HG03342 (cell line): ENCODE data around the gene DLGAP1.

Experiments used
- ATAC-seq: cut with Tn5 transposase; IDR thresholded peaks from one replicate; pipeline ENCODE4 v1.9.1; 2021; ENCODE audit warnings: mild to moderate bottlenecking, moderate library complexity; ENCODE audit not compliant: unreplicated experiment

DLGAP1 gene

GRCh38 chr18:3529077-3529476 is 926.0 kb downstream of the DLGAP1 start:
- ATAC-seq: no peak

- no peak for ATAC-seq
These were observed 926.9 kb downstream of the DLGAP1 start for GRCh38 chr18:3528231-3528630.

- ATAC-seq: peak; percentile 53
These were observed 928.4 kb downstream of the DLGAP1 start for GRCh38 chr18:3526421-3527354.

- peak; percentile 82 for ATAC-seq
These were observed 929.2 kb downstream of the DLGAP1 start for GRCh38 chr18:3525870-3526420.

- ATAC-seq: no peak
These were observed 930.4 kb downstream of the DLGAP1 start for GRCh38 chr18:3524706-3525105.

GRCh38 chr18:3520230-3521085 is 934.6 kb downstream of the DLGAP1 start:
- ATAC-seq: no peak

- no peak for ATAC-seq
These were observed 940.5 kb downstream of the DLGAP1 start for GRCh38 chr18:3514312-3515216.

GRCh38 chr18:3513481-3513880 is 941.6 kb downstream of the DLGAP1 start:
- peak; percentile 73 for ATAC-seq

- no peak for ATAC-seq
These were observed 943.1 kb downstream of the DLGAP1 start for GRCh38 chr18:3511980-3512379.

GRCh38 chr18:3510896-3511295 is 944.2 kb downstream of the DLGAP1 start:
- ATAC-seq: no peak

- no peak for ATAC-seq
These were observed 945.1 kb downstream of the DLGAP1 start for GRCh38 chr18:3510024-3510423.

- ATAC-seq: no peak
These were observed 946.2 kb downstream of the DLGAP1 start for GRCh38 chr18:3508576-3509549.

GRCh38 chr18:3504637-3505036 is 950.5 kb downstream of the DLGAP1 start:
- ATAC-seq: no peak

GRCh38 chr18:3502650-3503049 is 952.5 kb downstream of the DLGAP1 start:
- ATAC-seq: no peak

- no peak for ATAC-seq
These were observed 955.1 kb downstream of the DLGAP1 start for GRCh38 chr18:3500016-3500415.

GRCh38 chr18:3499501-3499900 is 955.6 kb downstream of the DLGAP1 start:
- no peak for ATAC-seq

GRCh38 chr18:3498698-3499471 is 956.2 kb downstream of the DLGAP1 start:
- no peak for ATAC-seq

GRCh38 chr18:3495691-3496430 is 959.2 kb downstream of the DLGAP1 start:
- no peak for ATAC-seq
